Activated CD4-positive, alpha-beta T cell treated with anti-CD3 and anti-CD28 coated beads, Interleukin-2, amount 10 ng/mL, durations not matched to agents 7 days and 5 days (primary cell): ENCODE results near the gene FAM222A. TPM values are rescaled to one million over a fixed set of nuclear protein-coding genes. Genes with fewer than 3 reads are reported as not detected.
"Not testable (repeated sequence)": the region's sequence is repeated elsewhere in the genome, so short reads cannot be mapped to it uniquely, and the experiment has no call there.

Experiments used
- CTCF ChIA-PET: fragments of 350-600 bp; sonication (Branson Sonifier 250); formaldehyde crosslinking; loops from one replicate; lab custom pipeline; 2021; ENCODE audit warnings: antibody characterized with exemption; lab: Charles Lee
- POLR2A ChIA-PET: fragments of 350-600 bp; sonication (Branson Sonifier 250); formaldehyde crosslinking; loops from one replicate; lab custom pipeline; 2021; ENCODE audit warnings: antibody characterized with exemption; lab: Charles Lee
- DNase-seq: peaks from one replicate; pipeline ENCODE4 v3.0.0-alpha.2; 2020
- H3K27ac Mint-ChIP-seq: one replicate; pipeline ENCODE4 v1.8.0; 2021; ENCODE audit warnings: mild to moderate bottlenecking, moderate library complexity, mixed read lengths
- H3K27me3 Mint-ChIP-seq: one replicate; pipeline ENCODE4 v1.8.0; 2021; ENCODE audit warnings: mixed read lengths
- H3K36me3 Mint-ChIP-seq: one replicate; pipeline ENCODE4 v1.8.0; 2021; ENCODE audit warnings: low read depth, mixed read lengths
- H3K4me1 Mint-ChIP-seq: one replicate; pipeline ENCODE4 v1.8.0; 2021; ENCODE audit warnings: mixed read lengths
- H3K4me3 Mint-ChIP-seq: one replicate; pipeline ENCODE4 v1.8.0; 2021; ENCODE audit warnings: mild to moderate bottlenecking, moderate library complexity, mixed read lengths
- H3K9me3 Mint-ChIP-seq: one replicate; pipeline ENCODE4 v1.8.0; 2021; ENCODE audit warnings: mixed read lengths
- total RNA-seq, 2 experiments: library from RNA; stranded (reverse); gene quantifications; one replicate each; pipeline ENCODE4 v1.2.3, GENCODE V29; 2021

The FAM222A gene
- total RNA-seq, 2 experiments from 2014 or later = 0.52 to 0.73 TPM

DNA sequence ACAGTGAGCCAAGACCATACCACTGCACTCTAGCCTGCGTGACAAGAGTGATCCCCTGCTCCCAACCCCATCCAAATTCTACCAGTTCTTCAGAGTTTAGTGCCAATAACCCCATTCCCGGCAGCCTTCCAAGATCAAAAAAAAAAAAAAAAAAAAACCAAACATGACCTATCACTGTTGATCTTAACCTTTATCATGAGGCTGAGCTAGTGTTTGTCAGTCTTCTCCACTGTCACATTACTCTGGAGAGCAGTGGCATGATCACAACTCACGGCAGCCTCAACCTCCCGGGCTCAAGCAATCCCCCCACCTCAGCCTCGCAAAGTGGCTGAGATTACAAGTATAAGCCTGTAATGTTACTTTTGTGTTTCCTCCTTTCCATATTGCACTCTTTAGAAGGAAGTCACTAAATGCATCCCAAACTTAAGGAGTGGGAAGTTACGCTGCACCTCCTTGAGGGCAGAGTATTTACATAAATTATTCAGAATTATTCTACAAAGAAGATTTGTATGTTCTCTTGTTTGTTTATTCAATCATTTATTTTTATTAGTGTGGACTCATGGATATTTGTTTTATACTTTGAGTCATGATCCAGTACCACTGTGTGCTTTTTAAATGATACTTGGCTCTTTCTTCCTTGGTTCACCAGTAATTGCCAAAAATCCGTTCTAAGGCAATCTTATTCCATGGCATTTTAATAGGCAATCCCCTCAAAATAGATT is 31.5 kb upstream of the FAM222A start:
- H3K4me3 Mint-ChIP-seq = no peak overlapping the region
- CTCF ChIA-PET = no interaction called here

DNA sequence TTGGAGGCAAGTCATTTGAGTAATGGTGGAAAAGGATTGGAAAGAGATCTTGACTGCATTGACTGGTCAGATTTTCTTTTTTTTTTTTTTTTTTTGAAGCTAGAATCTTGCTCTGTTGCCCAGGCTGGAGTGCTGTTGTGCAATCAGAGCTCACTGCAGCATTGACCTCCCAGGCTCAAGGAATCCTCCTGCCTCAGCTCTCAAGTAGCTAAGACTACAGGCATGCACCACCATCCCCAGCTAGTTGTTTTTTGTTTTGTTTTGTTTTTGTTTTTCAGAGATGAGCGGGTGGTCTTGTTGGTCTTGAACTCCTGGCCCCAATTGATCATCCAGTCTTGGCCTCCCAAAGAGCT is 30.9 kb upstream of the FAM222A start:
- ChIA-PET POLR2A (no interaction called here), CTCF (no interaction called here)
- H3K27ac Mint-ChIP-seq = no peak overlapping the region
- peaks cover 4% of the 10 kb centered on the region for H3K27me3 Mint-ChIP-seq
- DNase-seq = no peak
- H3K4me3 Mint-ChIP-seq = no peak overlapping the region
- H3K36me3 Mint-ChIP-seq = no peaks in the 10 kb centered on the region
- no peaks in the 10 kb centered on the region for H3K4me1 Mint-ChIP-seq
- H3K9me3 Mint-ChIP-seq = no peaks in the 10 kb centered on the region

More for the DNA sequence above, 31.5 kb upstream of the FAM222A start:
- Mint-ChIP-seq H3K36me3 (no peaks in the 10 kb centered on the region), H3K4me1 (no peaks in the 10 kb centered on the region), H3K27ac (no peak overlapping the region), H3K9me3 (no peaks in the 10 kb centered on the region), H3K27me3 (peaks cover 8% of the 10 kb centered on the region)
- DNase-seq = no peak
- POLR2A ChIA-PET = no interaction called here

DNA sequence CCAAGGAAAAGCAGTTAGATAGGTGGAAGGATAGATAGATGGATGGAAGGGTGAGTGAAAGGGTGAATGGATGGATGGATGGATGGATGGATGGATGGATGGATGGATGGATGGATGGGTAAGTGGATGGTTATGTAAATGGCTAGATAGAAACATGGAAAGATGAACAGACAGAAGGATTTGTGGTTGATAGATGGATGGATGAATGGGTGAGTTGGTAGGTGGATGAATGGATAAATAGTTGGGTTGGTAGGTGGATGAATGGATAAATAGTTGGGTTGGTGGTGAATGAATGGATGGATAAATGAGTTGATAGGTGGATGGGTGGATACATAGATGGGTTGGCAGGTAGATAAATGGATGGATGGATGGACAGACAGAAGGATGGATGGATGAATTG is 30.3 kb upstream of the FAM222A start:
- H3K4me3 Mint-ChIP-seq = no peak overlapping the region
- peaks cover 3% of the 10 kb centered on the region for H3K27me3 Mint-ChIP-seq
- DNase-seq = no peak
- CTCF ChIA-PET = no interaction called here
- H3K27ac Mint-ChIP-seq = no peak overlapping the region
- no peaks in the 10 kb centered on the region for H3K4me1 Mint-ChIP-seq
- no peaks in the 10 kb centered on the region for H3K9me3 Mint-ChIP-seq
- POLR2A ChIA-PET = no interaction called here
- no peaks in the 10 kb centered on the region for H3K36me3 Mint-ChIP-seq

DNA sequence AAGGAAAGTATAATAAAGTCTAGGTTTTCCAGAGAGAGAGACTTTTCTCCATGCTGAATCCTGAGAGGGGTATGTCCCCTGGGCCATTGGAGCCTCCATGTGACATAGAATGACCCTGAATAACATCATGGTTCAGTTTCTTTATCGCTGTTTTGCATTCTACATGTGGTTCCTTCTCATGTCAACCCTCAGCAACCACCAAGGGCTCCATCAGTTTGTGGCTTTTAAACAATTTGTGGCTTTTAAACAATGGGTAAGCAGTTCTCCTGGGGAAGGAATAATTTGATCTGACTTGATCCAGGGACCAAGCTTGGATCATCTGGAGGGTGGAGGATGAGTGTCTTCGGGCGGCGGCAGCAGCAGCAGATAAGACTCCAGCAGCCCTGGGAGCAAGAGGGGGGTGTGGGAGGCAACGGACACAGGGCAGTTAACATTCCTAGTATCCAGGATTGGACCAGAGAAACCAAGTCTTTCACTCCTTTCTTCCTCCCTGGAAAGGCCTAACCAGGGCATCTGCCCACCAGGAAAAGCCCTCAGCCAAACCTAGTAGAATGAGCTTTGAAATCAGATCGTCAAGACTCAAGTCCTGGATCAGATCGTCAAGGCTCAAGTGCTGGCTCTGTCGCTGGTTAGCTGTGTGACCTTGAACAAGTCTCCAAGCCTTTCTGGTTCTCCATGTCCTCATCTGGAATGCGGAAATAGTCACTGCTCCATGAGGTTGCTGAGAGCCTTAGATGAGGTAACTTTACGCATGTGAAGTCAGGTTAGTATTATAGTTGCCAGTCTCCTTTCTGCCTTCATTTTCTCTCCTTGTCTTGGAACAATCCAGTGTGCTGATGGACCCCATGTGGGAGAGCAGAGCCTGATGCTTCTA is 27.8 kb upstream of the FAM222A start:
- ChIA-PET POLR2A (no interaction called here), CTCF (no interaction called here)
- Mint-ChIP-seq H3K9me3 (no peaks in the 10 kb centered on the region), H3K4me3 (no peak overlapping the region), H3K27ac (no peak overlapping the region), H3K36me3 (no peaks in the 10 kb centered on the region), H3K4me1 (no peaks in the 10 kb centered on the region), H3K27me3 (peaks cover 3% of the 10 kb centered on the region)
- DNase-seq = no peak

DNA sequence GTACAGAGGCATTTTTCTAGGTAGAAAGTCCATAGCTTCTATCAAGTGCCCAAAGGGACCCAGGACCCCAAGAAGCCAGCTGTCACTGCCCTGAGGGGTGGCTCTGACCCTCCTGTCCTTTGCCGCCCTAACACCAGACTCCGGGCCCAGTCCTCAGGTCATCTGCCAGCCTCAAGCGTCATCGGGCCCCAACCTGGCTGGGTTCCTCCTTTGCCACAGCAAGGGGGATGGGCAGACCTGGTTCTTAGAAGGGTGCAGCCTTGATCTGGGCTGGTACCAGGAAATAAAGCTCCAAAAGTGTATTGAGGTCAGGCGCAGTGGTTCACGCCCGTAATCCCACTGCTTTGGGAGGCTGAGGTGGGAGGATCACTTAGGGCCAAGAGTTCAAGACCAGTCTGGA is 27.1 kb upstream of the FAM222A start:
- Mint-ChIP-seq H3K4me1 (no peaks in the 10 kb centered on the region), H3K9me3 (no peaks in the 10 kb centered on the region), H3K36me3 (no peaks in the 10 kb centered on the region), H3K4me3 (no peak overlapping the region), H3K27ac (no peak overlapping the region), H3K27me3 (peaks cover 3% of the 10 kb centered on the region)
- POLR2A ChIA-PET = no interaction called here
- DNase-seq = no peak
- CTCF ChIA-PET = no interaction called here

DNA sequence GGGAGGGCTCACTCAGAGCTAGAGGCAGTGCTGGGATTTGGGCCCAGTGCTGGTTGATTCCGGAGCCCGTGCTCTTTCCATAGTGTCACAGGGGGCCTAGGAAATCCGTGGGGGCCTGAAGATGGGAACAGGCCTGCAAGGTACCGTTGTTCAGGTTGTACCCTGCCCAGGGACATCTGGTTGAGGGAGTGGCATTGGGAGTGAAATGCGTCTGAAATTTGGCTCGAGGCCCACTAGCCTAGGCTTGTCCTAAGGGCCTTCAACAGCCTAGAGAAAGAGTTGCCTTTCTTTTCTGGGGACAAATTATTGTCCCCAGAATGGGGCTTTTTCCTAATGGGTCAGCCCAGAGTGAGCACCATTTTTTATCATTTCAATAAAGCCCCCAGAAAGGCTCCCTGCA is 26.4 kb upstream of the FAM222A start:
- H3K36me3 Mint-ChIP-seq = no peaks in the 10 kb centered on the region
- DNase-seq = no peak
- ChIA-PET POLR2A (no interaction called here), CTCF (interaction anchor here (1.0 kb wide), 1 partner anchor 158 kb away, joined by 3 read pairs; no protein-coding TSS in a partner anchor)
- no peaks in the 10 kb centered on the region for H3K9me3 Mint-ChIP-seq
- H3K27me3 Mint-ChIP-seq = peaks cover 8% of the 10 kb centered on the region
- no peak overlapping the region for H3K27ac Mint-ChIP-seq
- H3K4me3 Mint-ChIP-seq = no peak overlapping the region
- H3K4me1 Mint-ChIP-seq = no peaks in the 10 kb centered on the region

DNA sequence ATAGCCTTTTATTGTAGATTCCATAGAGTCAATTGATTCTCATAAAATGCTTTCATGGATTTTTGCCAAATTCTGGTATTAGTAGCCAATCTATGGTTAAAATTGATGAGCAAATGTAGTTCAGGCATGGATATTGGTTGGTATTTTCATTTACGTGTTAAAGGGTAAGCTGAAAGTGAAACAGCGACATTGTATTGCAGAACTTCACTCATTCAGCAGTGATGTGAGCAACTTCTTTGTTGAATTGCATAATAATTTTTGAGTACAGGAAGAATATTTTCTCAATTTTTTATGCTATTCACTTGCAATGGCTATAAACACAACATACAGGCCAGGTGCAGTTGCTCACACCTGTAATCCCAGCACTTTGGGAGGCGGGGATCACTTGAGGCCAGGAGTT is 24.2 kb upstream of the FAM222A start:
- H3K4me1 Mint-ChIP-seq = no peaks in the 10 kb centered on the region
- H3K27ac Mint-ChIP-seq = no peak overlapping the region
- no peak for DNase-seq
- CTCF ChIA-PET = no interaction called here
- no peaks in the 10 kb centered on the region for H3K36me3 Mint-ChIP-seq
- no peaks in the 10 kb centered on the region for H3K9me3 Mint-ChIP-seq
- POLR2A ChIA-PET = no interaction called here
- peaks cover 14% of the 10 kb centered on the region for H3K27me3 Mint-ChIP-seq
- no peak overlapping the region for H3K4me3 Mint-ChIP-seq

DNA sequence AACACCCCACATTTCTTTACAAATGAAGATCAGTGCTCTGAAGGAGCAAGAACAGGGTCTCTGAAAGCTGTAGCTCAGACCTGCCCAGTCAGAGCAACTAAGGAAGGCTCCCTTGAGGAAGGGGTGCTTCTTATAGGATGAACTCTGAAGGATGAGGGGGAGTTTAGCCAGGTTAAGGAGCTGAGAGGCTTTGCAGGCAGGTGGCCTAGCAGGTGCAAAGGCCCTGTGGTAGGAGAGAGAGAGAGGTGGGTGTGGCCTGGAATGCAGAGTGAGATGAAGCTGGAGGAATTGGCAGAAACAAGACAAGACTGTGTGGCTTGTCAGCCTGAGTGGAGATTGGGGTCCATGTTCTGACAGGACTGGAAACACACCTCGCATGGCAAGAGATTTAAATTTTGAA is 20.5 kb upstream of the FAM222A start:
- Mint-ChIP-seq H3K36me3 (no peaks in the 10 kb centered on the region), H3K27me3 (peaks cover 14% of the 10 kb centered on the region), H3K4me3 (no peak overlapping the region), H3K27ac (no peak overlapping the region), H3K4me1 (no peaks in the 10 kb centered on the region), H3K9me3 (no peaks in the 10 kb centered on the region)
- ChIA-PET CTCF (interaction anchor here (1.2 kb wide), 1 partner anchor 96 kb away, joined by 4 read pairs; no protein-coding TSS in a partner anchor), POLR2A (no interaction called here)
- DNase-seq = no peak

DNA sequence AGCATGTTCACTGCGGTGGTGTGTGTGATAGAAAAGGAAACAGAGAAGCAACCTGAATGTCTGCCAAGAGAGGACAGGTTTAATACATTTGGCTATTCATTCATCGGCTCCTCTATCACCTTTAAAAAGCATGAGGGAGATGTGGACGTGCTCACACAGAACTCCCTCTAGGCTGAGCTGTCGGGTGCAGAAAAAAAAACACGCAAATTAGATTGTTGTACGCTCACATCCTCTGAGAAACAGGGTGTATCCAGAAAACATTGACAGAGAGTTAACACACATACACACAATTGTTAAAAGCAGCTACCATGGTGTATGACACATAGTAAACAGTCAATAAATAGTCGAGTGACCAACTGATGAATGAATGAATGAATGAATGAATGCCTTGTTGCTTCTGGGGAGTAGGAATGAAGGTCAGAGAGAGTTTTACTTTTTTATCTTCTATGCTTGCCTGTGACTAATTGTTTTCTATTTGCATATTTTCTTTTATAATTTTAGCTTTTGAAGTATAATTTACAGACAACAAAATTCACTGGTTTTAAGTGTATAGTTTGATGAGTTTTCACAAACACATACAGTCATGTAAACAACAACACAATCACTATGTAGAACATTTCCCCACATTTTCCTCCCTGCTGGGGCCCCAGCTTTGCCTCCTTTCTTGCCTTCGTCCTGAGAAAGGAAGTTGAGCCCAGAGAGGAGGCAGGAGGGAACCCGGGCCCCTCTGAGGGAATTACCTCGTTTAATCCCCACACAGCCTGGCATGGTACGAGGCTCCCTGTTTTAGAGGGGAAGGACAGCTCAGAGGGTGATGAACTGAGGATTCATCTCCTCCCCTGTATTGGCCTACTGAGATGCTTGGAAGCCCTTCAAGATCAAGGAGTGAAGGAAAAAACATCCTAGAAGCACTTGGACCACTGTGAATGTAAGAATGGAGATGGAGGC is 19.7 kb upstream of the FAM222A start:
- H3K27ac Mint-ChIP-seq = no peak overlapping the region
- no peaks in the 10 kb centered on the region for H3K4me1 Mint-ChIP-seq
- no peaks in the 10 kb centered on the region for H3K9me3 Mint-ChIP-seq
- H3K36me3 Mint-ChIP-seq = no peaks in the 10 kb centered on the region
- H3K4me3 Mint-ChIP-seq = no peak overlapping the region
- ChIA-PET POLR2A (no interaction called here), CTCF (interaction anchor here (1.2 kb wide), 1 partner anchor 97 kb away, joined by 4 read pairs; no protein-coding TSS in a partner anchor)
- peaks cover 14% of the 10 kb centered on the region for H3K27me3 Mint-ChIP-seq
- no peak for DNase-seq

DNA sequence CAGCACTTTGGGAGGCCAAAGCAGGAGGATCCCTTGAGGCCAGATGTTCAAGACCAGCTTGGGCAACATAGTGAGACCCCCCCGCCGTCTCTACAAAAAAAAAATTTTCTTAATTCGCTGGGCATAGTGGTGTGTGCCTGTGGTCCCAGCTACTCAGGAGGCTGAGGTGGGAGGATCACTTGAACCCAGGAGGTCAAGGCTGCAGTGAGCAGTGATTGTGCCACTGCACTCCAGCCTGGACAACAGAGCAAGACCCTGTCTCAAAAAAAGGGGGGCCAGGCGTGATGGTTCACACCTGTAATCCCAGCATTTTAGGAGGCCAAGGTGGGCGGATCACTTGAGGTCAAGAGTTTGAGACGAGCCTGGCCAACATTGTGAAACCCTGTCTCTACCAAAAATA is 19.0 kb upstream of the FAM222A start:
- not testable (repeated sequence) for H3K4me1 Mint-ChIP-seq, H3K27ac Mint-ChIP-seq, H3K4me3 Mint-ChIP-seq, H3K36me3 Mint-ChIP-seq, H3K9me3 Mint-ChIP-seq, DNase-seq
- peaks cover 14% of the 10 kb centered on the region for H3K27me3 Mint-ChIP-seq
- CTCF ChIA-PET = interaction anchor here (1.2 kb wide), 1 partner anchor 97 kb away, joined by 4 read pairs; no protein-coding TSS in a partner anchor
- POLR2A ChIA-PET = interaction anchor here (0.7 kb wide), 1 partner anchor 48 kb away, joined by 3 read pairs; no protein-coding TSS in a partner anchor

DNA sequence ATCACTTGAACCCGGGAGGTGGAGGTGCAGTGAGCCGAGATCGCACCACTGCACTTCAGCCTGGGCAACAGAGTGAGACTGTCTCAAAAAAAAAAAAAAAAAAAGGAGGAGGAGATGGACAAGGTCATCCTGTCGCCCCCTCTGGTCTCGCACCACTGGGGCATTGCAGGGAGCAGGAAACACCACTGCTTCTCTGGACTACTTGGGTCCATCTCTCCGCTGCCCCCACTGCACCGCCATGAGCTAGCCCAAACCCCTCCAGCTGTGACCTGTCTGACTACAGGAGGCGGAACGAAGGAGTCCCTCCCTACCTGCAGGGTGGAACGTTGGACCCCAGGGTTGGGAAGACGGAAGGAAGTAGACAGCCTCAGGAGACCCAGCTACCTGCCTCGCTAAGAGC is 18.2 kb upstream of the FAM222A start:
- DNase-seq = no peak
- H3K36me3 Mint-ChIP-seq = no peaks in the 10 kb centered on the region
- H3K27ac Mint-ChIP-seq = no peak overlapping the region
- no peak overlapping the region for H3K4me3 Mint-ChIP-seq
- POLR2A ChIA-PET = no interaction called here
- H3K9me3 Mint-ChIP-seq = no peaks in the 10 kb centered on the region
- peaks cover 14% of the 10 kb centered on the region for H3K27me3 Mint-ChIP-seq
- CTCF ChIA-PET = no interaction called here
- H3K4me1 Mint-ChIP-seq = no peaks in the 10 kb centered on the region

DNA sequence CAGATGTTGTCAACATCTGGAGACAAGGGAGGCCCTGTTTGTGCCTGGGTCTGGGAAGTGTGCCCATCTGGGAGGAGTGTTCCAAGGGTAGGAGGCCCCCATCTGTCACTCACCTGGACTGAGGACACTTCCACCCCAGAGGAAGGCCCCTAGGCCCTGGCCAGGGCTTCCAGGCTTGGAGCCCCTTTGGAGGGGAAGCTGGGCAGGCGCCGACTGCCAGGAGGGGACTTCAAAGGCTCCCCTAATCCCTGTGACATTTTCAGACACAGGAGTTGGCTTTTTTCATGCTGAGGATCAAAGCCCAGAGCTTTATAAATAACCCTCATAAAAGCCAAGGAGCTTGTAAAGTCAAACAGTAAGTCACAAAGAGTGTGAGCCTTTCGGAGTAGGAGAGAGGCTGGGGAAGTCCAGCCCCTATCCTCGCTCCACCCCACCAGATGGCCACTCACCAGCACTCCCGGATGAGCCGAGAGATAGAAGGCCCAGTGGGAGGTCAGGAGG is 17.6 kb upstream of the FAM222A start:
- no peaks in the 10 kb centered on the region for H3K9me3 Mint-ChIP-seq
- POLR2A ChIA-PET = no interaction called here

More for the DNA sequence above, 17.6 kb upstream of the FAM222A start:
- Mint-ChIP-seq H3K4me1 (no peaks in the 10 kb centered on the region), H3K27ac (no peak overlapping the region), H3K36me3 (no peaks in the 10 kb centered on the region), H3K4me3 (no peak overlapping the region), H3K27me3 (peaks cover 14% of the 10 kb centered on the region)
- DNase-seq = no peak
- CTCF ChIA-PET = no interaction called here
